AG09309 (cell line): ENCODE measurements around the gene SLC35D2.

Source experiments
- DNase-seq: peaks from one replicate; pipeline ENCODE4 v3.0.0-alpha.2; 2010; ENCODE audit warnings: low read depth
- H3K4me3 ChIP-seq: 2 replicates; pipeline ENCODE4 v1.5.1; 2011; ENCODE audit warnings: mild to moderate bottlenecking, low read depth, low read length, moderate library complexity; ENCODE audit not compliant: control insufficient read depth
- TF ChIP-seq, protein P1 (sequence below): IDR thresholded peaks from 2 replicates; pipeline ENCODE4 v1.5.1; 2011; ENCODE audit warnings: mild to moderate bottlenecking, low read depth, low read length, inconsistent platforms; ENCODE audit not compliant: insufficient read depth, control insufficient read depth; ENCODE audit errors: missing control alignments

SLC35D2 gene

DNA sequence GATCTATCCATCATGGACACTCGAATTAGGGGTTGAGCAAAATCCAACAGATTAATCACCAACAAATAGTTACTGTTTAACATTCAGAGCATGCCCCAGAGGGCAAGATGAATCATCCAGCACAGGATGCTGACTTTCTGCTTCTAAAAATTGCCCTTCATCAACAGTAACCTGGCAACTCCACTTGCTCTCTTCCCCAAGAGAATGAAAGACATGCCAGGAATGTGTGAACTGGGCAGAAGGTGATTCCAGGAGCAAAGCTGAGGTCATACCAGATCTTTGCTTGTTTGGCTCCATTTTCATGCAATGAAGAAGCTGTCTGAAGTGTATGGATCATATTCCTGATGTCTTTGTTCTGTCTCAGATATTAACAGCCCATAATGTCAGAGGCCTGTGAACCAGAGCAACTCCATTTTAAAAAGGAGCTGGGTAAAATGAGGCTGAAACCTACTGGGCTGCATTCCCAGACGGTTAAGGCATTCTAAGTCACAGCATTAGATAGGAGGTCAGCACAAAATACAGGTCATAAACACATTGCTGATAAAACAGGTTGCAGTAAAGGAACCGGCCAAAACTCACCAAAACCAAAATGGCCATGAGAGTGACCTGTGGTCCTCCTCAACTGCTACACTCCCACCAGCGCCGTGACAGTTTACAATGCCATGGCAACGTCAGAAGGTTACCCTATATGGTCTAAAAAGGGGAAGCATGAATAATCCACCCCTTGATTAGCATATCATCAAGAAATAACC lies 37.1 kb upstream of the SLC35D2 start:
- TF ChIP-seq, protein P1, sequence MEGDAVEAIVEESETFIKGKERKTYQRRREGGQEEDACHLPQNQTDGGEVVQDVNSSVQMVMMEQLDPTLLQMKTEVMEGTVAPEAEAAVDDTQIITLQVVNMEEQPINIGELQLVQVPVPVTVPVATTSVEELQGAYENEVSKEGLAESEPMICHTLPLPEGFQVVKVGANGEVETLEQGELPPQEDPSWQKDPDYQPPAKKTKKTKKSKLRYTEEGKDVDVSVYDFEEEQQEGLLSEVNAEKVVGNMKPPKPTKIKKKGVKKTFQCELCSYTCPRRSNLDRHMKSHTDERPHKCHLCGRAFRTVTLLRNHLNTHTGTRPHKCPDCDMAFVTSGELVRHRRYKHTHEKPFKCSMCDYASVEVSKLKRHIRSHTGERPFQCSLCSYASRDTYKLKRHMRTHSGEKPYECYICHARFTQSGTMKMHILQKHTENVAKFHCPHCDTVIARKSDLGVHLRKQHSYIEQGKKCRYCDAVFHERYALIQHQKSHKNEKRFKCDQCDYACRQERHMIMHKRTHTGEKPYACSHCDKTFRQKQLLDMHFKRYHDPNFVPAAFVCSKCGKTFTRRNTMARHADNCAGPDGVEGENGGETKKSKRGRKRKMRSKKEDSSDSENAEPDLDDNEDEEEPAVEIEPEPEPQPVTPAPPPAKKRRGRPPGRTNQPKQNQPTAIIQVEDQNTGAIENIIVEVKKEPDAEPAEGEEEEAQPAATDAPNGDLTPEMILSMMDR: no peak
- H3K4me3 ChIP-seq: no peak overlapping the region
- peak; percentile 75 for DNase-seq

DNA sequence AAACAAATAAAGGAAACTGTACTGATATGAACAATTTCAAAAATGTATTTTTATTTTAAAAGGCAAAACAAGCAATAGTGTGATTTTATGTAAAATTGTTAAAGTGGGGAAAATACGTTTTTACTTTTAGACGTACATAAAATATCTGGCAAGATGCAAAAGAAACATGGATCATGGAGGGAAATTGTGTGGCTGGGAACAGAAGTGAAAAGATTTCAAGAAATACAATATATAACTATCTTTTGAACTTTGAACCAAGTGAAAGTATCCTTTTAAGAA lies 36.1 kb upstream of the SLC35D2 start:
- DNase-seq: no peak
- peak overlapping the region; percentile 73; the same call in 1 of the 2 replicates for H3K4me3 ChIP-seq
- TF ChIP-seq, protein P1: no peak

DNA sequence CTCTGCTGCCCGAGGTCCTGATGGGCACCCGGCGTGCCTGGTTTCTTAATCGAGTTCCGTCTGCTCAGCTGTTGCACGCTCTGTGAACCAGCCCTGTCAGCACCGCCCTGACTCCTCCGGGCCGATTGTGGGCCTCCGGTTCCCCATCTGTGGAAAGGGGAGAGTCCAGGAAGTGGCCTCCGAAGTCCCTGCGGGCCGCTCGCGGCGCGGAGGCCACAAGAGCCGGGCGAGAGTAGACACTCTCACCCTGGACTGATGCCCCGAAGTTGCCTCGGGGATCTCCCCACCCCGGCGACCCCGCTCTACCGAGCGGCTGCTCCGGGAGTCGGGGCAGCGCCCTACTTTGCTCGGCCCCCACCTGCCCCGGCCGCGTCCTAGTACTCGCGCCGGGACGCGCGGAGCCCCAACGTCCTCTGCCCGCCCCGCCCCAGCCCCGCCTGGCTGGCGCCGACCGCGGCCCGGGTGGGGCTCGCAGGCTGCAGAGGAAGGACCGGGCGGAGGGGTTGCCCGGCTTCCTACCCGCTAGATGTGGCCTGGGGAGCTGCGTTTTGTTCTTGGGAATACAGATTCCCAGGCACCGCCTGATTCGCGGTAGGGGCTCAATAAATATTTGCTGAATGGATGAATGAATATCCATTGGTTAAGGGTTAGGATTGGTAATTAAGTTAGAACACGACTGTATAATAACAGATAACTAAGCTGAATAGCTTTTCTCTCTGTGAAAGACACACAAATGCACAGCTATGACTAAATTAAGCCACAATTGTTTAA lies 35.6 kb upstream of the SLC35D2 start:
- TF ChIP-seq, protein P1: no peak
- DNase-seq: peak; percentile 18

DNA sequence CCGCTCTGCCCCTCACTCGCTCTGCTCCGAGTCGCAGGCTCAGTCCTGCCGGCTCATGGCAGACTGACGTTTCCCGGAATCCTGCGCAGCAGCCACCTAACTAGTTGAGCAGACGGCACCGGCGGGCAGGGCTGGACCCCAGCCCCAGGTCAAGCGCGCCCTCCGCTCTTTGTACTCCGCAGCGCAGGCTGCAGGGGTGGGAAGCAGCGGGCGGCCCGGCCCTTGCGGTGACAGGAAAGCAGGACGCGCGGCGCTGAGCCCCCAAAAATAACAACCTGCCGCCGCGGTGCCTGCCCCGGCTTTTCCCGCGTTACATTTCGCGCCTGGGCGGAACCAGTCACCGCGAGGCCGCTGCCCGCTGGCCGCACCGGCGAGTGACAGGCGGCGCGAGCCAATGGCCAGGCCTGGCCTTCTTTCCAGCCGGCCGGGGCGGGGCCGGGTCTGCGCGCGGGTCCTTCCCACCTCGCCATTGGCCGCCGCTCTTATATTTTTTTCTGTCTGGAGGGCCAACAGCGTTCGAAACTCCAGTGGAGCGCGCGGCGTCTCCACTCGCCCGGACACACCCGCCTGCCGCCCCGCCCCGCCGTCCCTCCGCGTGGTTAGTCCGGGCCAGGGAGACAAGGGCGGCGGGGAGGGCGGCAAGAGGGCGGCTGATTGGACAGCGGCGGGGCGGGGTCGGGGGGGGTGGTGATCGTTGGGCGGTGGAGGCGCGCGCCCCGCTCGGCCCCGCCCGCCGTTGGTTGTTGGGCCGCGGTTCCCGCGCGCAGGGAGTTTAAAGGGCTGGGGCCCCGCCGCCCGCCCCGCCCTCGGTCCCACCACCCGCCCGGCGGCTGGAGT lies 34.8 kb upstream of the SLC35D2 start, which contains the start of gene ZNF367:
ZNF367 (minus strand) TSS at position 288 of the 837 bp plus-strand sequence. CDS start 338 bp downstream, outside the sequence.
- TF ChIP-seq, protein P1: no peak
- DNase-seq: peak; percentile 89
- peak within 1 kb of the TSS; percentile 73 for H3K4me3 ChIP-seq

More for the DNA sequence above, 35.6 kb upstream of the SLC35D2 start:
- H3K4me3 ChIP-seq: peak overlapping the region; percentile 73

DNA sequence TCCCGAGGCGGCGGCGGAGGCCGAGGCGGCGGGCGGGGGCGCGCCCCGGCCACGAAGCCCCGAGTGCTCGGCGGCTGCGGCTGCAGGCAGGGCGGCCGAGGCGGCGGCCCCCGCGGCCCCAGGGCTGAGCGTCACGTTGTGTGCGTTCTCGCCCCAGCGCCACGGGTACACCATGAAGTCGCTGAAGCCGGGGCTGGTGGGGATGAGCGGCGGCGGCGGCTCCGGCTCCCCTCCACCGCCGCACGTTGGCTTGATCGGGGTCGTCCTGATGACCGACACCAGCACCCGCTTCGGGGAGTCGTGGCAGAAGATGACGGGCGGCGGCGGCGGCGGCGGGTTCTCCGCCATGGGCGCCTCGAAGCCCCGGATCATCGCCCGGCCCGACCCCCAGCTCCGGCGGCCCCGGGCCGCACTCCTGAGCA lies 34.2 kb upstream of the SLC35D2 start:
- H3K4me3 ChIP-seq: peak overlapping the region; percentile 73
- DNase-seq: no peak
- TF ChIP-seq, protein P1: no peak

DNA sequence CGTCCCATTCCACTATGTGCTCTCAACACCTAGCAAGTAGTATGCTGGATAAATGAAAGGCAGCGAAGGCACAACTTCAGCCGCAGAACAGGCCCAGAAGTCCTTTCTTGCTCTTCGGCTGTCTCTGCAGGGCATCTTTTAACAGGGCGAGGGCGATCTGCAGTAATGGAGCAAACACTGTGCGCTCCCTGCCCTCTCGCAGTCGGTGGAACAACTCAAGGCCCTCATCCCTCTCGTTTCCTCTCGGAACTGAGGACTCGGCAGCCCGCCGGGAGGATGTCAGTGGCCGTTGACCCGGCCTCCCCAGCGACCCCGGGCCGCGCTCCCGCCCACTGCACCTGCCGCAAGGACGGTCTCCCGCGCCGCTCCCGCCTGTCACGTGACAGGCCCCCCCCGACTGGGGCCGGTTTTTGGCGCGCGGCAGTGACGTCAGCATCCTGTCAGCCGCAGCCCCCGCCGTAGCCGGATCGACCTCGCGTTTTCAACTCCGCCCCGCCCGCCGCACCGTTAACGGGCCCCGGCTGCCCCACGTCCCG lies 33.6 kb upstream of the SLC35D2 start:
- TF ChIP-seq, protein P1: peak; percentile 16
- DNase-seq: no peak
- peak overlapping the region; percentile 73 for H3K4me3 ChIP-seq
